Left cardiac atrium (tissue), 4 donors: ENCODE data around the gene SOX14. TPM values are rescaled to one million over a fixed set of nuclear protein-coding genes. Genes with fewer than 3 reads are reported as not detected.

Source experiments
- ATAC-seq, 2 donors: fragments of 200-7000 bp; cut with Tn5 transposase; one replicate each; pipeline ENCODE4 v1.9.1; 2020; ENCODE audit warnings: mild to moderate bottlenecking in 2 of 2, moderate library complexity in 2 of 2
- DNase-seq: peaks from one replicate; pipeline ENCODE4 v3.0.0-alpha.2; 2020
- intact Hi-C, 2 donors: fragments of 100-400 bp; cut with DNase I; formaldehyde crosslinking; loops; one replicate each; pipeline versions ENCODE4 v1.14.1 to v1.15.1; 2022 to 2023
- long read RNA-seq: library from polyadenylated mRNA; unstranded; transcript quantifications from one replicate; pipeline ENCODE4 v2.0.0, GENCODE V29; 2021
- total RNA-seq, 2 donors: library from RNA; stranded (reverse); fragmentation: NEBNext Ultra II Directional; extraction: Animal tissue kit (Norgen Biotek cat#: 25700); gene quantifications; one replicate each; pipeline ENCODE4 v1.2.1, GENCODE V29; 2021
- donor health status: DM: no; HTN: yes; CAD: no.
- donor health status: DM: no; HTN: yes; CAD: no; lungs with severe emphysema.
- donor health status: DM: yes; HTN: yes; CAD: no.
- donor health status: Dilated cardiomyopathy.

Gene SOX14
- not detected for total RNA-seq
- long read RNA-seq = 0 reads

- intact Hi-C loops = no loop called here
- DNase-seq = no peak
- no peak for ATAC-seq
These were observed at the start of gene SOX14 for GRCh38 chr3:137764001-137764433. SOX14 (plus strand) TSS chr3:137764315; CDS start chr3:137764785, 470 bp downstream.

GRCh38 chr3:137714551-137714950 is 49.6 kb upstream of the SOX14 start:
- intact Hi-C loops = no loop called here
- ATAC-seq (no peak), DNase-seq (no peak)

- ATAC-seq = no peak
- DNase-seq = no peak
- intact Hi-C loops = no loop called here
These were observed 39.9 kb upstream of the SOX14 start for GRCh38 chr3:137724240-137724639.

- DNase-seq = no peak
- ATAC-seq = no peak
- intact Hi-C loops = no loop called here
These were observed 26.9 kb upstream of the SOX14 start for GRCh38 chr3:137737208-137737607.

GRCh38 chr3:137738710-137739109 is 25.4 kb upstream of the SOX14 start:
- DNase-seq (no peak), ATAC-seq (no peak)
- intact Hi-C loops = no loop called here

GRCh38 chr3:137743608-137744007 is 20.5 kb upstream of the SOX14 start:
- ATAC-seq (no peak), DNase-seq (no peak)
- intact Hi-C loops = no loop called here

GRCh38 chr3:137746808-137747207 is 17.3 kb upstream of the SOX14 start:
- ATAC-seq = no peak
- no peak for DNase-seq
- intact Hi-C loops = no loop called here

- no peak for DNase-seq
- intact Hi-C loops = no loop called here
- no peak for ATAC-seq
These were observed 4.6 kb upstream of the SOX14 start for GRCh38 chr3:137759505-137759904.

GRCh38 chr3:137760341-137761098 is 3.6 kb upstream of the SOX14 start:
- DNase-seq (no peak), ATAC-seq (no peak)
- intact Hi-C loops = no loop called here

GRCh38 chr3:137761099-137761562 is 3.0 kb upstream of the SOX14 start:
- DNase-seq (no peak), ATAC-seq (no peak)
- intact Hi-C loops = no loop called here

GRCh38 chr3:137761563-137762503 is 2.3 kb upstream of the SOX14 start:
- intact Hi-C loops = no loop called here
- DNase-seq = no peak
- ATAC-seq = no peak

GRCh38 chr3:137762674-137763593 is 1.2 kb upstream of the SOX14 start:
- intact Hi-C loops = no loop called here
- DNase-seq (no peak), ATAC-seq (no peak)

GRCh38 chr3:137763594-137763938 is 549 bp upstream of the SOX14 start:
- intact Hi-C loops = no loop called here
- DNase-seq = no peak
- no peak for ATAC-seq

- intact Hi-C loops = no loop called here
- no peak for ATAC-seq
- no peak for DNase-seq
These were observed 621 bp downstream of the SOX14 start for GRCh38 chr3:137764563-137765309.

- intact Hi-C loops = no loop called here
- no peak for DNase-seq
- ATAC-seq = no peak
These were observed 1.4 kb downstream of the SOX14 start for GRCh38 chr3:137765310-137766033.

GRCh38 chr3:137766041-137766875 is 2.1 kb downstream of the SOX14 start:
- DNase-seq (no peak), ATAC-seq (no peak)
- intact Hi-C loops = no loop called here

- ATAC-seq = no peak
- no peak for DNase-seq
- intact Hi-C loops = no loop called here
These were observed 2.9 kb downstream of the SOX14 start for GRCh38 chr3:137766876-137767537.
